HepG2 (cell line): ENCODE data around the gene EIF4E1B. TPM values are rescaled to one million over a fixed set of nuclear protein-coding genes. Genes with fewer than 3 reads are reported as not detected.

Source experiments
- ATAC-seq: fragments of 200-7000 bp; cut with Tn5 transposase; 3 replicates; pipeline ENCODE4 v1.9.1; 2020; ENCODE audit warnings: mild to moderate bottlenecking, moderate library complexity
- BruUV-seq: library from RNA; stranded (reverse); fragments of 400-500 nt; replicated peaks from 2 replicates; lab custom pipeline; 2021; lab: Mats Ljungman, UMichigan
- CTCF ChIA-PET: fragments of 300-600 bp; formaldehyde crosslinking; extraction: SDS; loops from one replicate; lab custom pipeline; 2021; ENCODE audit warnings: low total read pairs, inconsistent platforms, low intra/inter-chr PET ratio; lab: Yijun Ruan, JAX
- POLR2A ChIA-PET: fragments of 350-600 bp; sonication (Branson Sonifier 250); formaldehyde crosslinking; loops from one replicate; lab custom pipeline; 2020; ENCODE audit warnings: antibody characterized with exemption, inconsistent platforms; lab: Yijun Ruan, JAX
- DNase-seq: peaks from one replicate; pipeline ENCODE4 v3.0.0-alpha.2; 2015; ENCODE audit warnings: low spot score
- FAIRE-seq: peaks from 3 replicates; lab custom pipeline; 2011; peaks lifted over from hg19 to GRCh38; lab: Jason Lieb, UNC
- H2AFZ ChIP-seq: one replicate; pipeline ENCODE4 v1.6.1; 2011; ENCODE audit warnings: low read length, inconsistent platforms
- H3K27ac ChIP-seq: fragments of 300-600 bp; 3 replicates; pipeline ENCODE4 v1.8.0; 2011; ENCODE audit warnings: mixed run types, mild to moderate bottlenecking, mixed read lengths, low read length, inconsistent platforms; ENCODE audit not compliant: insufficient read depth; ENCODE audit errors: extremely low read length
- H3K27me3 ChIP-seq, 2 experiments: fragments of 200-600 bp in 1 of 2; 2 replicates in 1 of 2; 3 replicates in 1 of 2; pipeline versions ENCODE4 v1.6.0 to v1.8.0; 2011; ENCODE audit warnings: low read length in 2 of 2, mild to moderate bottlenecking in 2 of 2, moderate library complexity in 2 of 2, inconsistent platforms in 1 of 2; ENCODE audit not compliant: insufficient read depth in 2 of 2, control insufficient read depth in 1 of 2
- H3K36me3 ChIP-seq, 2 experiments: fragments of 200-600 bp in 1 of 2; replicated peaks in 1 of 2; 2 replicates in 1 of 2; 3 replicates in 1 of 2; pipeline versions ENCODE4 v1.5.1 to v1.8.0; 2011; ENCODE audit warnings: low read length in 2 of 2, inconsistent platforms in 1 of 2; ENCODE audit not compliant: insufficient read depth in 2 of 2, control insufficient read depth in 1 of 2
- H3K4me1 ChIP-seq: 2 replicates; pipeline ENCODE4 v1.5.1; 2012; ENCODE audit warnings: low read length, inconsistent platforms; ENCODE audit not compliant: insufficient read depth
- H3K4me2 ChIP-seq: 2 replicates; pipeline ENCODE4 v1.6.0; 2011; ENCODE audit warnings: low read depth, low read length, inconsistent platforms
- H3K4me3 ChIP-seq, 3 experiments: fragments of 200-600 bp in 1 of 3; sonication (generic), shearing (Covaris generic) in 1 of 3; replicated peaks in 1 of 3; 2 replicates each; pipeline ENCODE4 v1.5.1; 2011 to 2016; ENCODE audit warnings: low read length in 3 of 3, inconsistent platforms in 2 of 3, low read depth in 2 of 3, mild to moderate bottlenecking in 2 of 3, control low read depth in 1 of 3, mixed read lengths in 1 of 3; ENCODE audit not compliant: insufficient read depth in 1 of 3
- H3K79me2 ChIP-seq: one replicate; pipeline ENCODE4 v1.6.1; 2011; ENCODE audit warnings: low read length, inconsistent platforms; ENCODE audit not compliant: insufficient read depth
- H3K9ac ChIP-seq: 2 replicates; pipeline ENCODE4 v1.6.0; 2011; ENCODE audit warnings: mild to moderate bottlenecking, low read depth, low read length, inconsistent platforms; ENCODE audit not compliant: insufficient read depth
- H3K9me3 ChIP-seq: 2 replicates; pipeline ENCODE4 v1.5.1; 2012; ENCODE audit warnings: mild to moderate bottlenecking, low read length
- H4K20me1 ChIP-seq: 2 replicates; pipeline ENCODE4 v1.6.0; 2011; ENCODE audit warnings: inconsistent platforms, mild to moderate bottlenecking, low read length, moderate library complexity; ENCODE audit not compliant: insufficient read depth
- CTCF ChIP-seq: sonication (generic); formaldehyde crosslinking; IDR thresholded peaks from 2 replicates; pipeline ENCODE4 v1.5.0; 2020; ENCODE audit warnings: mild to moderate bottlenecking, missing genetic modification reagents, moderate library complexity
- HDAC6 ChIP-seq: fragments of 200-600 bp; sonication (generic); IDR thresholded peaks from 2 replicates; pipeline ENCODE4 v1.7.0; 2017; ENCODE audit warnings: mild to moderate bottlenecking, antibody characterized with exemption, low read length, low read depth
- HIC2 ChIP-seq: sonication (generic); formaldehyde crosslinking; IDR thresholded peaks from 2 replicates; pipeline ENCODE4 v1.9.0; 2022; ENCODE audit warnings: low read depth, missing genetic modification reagents
- LCORL ChIP-seq, 2 experiments: fragments of 450-650 bp in 1 of 2; sonication (generic) in 1 of 2; formaldehyde crosslinking in 1 of 2; IDR thresholded peaks; 2 replicates each; pipeline versions ENCODE4 v1.5.0 to v1.6.1; 2017 to 2020; ENCODE audit warnings: antibody characterized with exemption in 1 of 2, missing genetic modification reagents in 1 of 2
- RAD21 ChIP-seq: fragments of 450-650 bp; formaldehyde crosslinking; IDR thresholded peaks from 2 replicates; pipeline ENCODE4 v1.5.0; 2020; ENCODE audit warnings: mild to moderate bottlenecking
- SP4 ChIP-seq: sonication (generic); formaldehyde crosslinking; IDR thresholded peaks from 2 replicates; pipeline ENCODE4 v1.8.1; 2023; ENCODE audit warnings: mild to moderate bottlenecking, missing genetic modification reagents
- STAG1 ChIP-seq: sonication (generic); formaldehyde crosslinking; IDR thresholded peaks from 2 replicates; pipeline ENCODE4 v1.4.0; 2020; ENCODE audit warnings: missing genetic modification reagents
- ZNF772 ChIP-seq: sonication (generic); formaldehyde crosslinking; IDR thresholded peaks from 2 replicates; pipeline ENCODE4 v1.5.0; 2020; ENCODE audit warnings: mild to moderate bottlenecking, missing genetic modification reagents
- ZSCAN20 ChIP-seq: sonication (generic); formaldehyde crosslinking; IDR thresholded peaks from 2 replicates; pipeline ENCODE4 v1.4.0; 2020; ENCODE audit warnings: missing genetic modification reagents, mild to moderate bottlenecking, borderline replicate concordance
- ZSCAN30 ChIP-seq: sonication (generic); formaldehyde crosslinking; IDR thresholded peaks from 2 replicates; pipeline ENCODE4 v1.5.0; 2020; ENCODE audit warnings: mild to moderate bottlenecking, missing genetic modification reagents
- WGBS: methylation state at CpG from one replicate; pipeline ENCODE4 v1.1.6; 2017; ENCODE audit warnings: low lambda C conversion rate; 5-methylcytosine and 5-hydroxymethylcytosine counted together
- in situ Hi-C: cut with HindIII; loops from 2 replicates; pipeline ENCODE4 v1.10.0; 2017; ENCODE audit warnings: low pct_unique_long_range_greater_than_20kb; ENCODE audit not compliant: extremely low pct_ligation_motif_present
- intact Hi-C: fragments of 100-400 bp; cut with micrococcal nuclease; formaldehyde crosslinking; loops from one replicate; pipeline ENCODE4 v1.10.0; 2022; ENCODE audit not compliant: unreplicated experiment
- polyA plus RNA-seq, 8 experiments: library from polyadenylated mRNA; depleted of rRNA in 3 of 8; stranded (reverse) in 7 of 8; unstranded in 1 of 8; fragments of >200 nt; fragmentation: Illumina TruSeq in 4 of 8; extraction: Trizol in 4 of 8; gene quantifications; 2 replicates each; pipeline versions ENCODE4 v1.2.1 to v1.2.3, GENCODE V29; 2011 to 2016; ENCODE audit warnings: low read depth in 4 of 8, missing spikeins in 1 of 8, mixed read lengths in 1 of 8; ENCODE audit not compliant: insufficient read depth in 1 of 8
- total RNA-seq, 5 experiments: library from RNA; depleted of rRNA; stranded (reverse); fragments of >200 nt; fragmentation: Illumina TruSeq; extraction: Trizol; gene quantifications; 2 replicates each; pipeline ENCODE4 v1.2.3, GENCODE V29; 2016; ENCODE audit warnings: low read depth in 1 of 5
- TF ChIP-seq, protein P1 (sequence below): sonication (generic); formaldehyde crosslinking; IDR thresholded peaks from 2 replicates; pipeline ENCODE4 v1.4.0; 2020; ENCODE audit warnings: low read depth, missing genetic modification reagents
- TF ChIP-seq, protein P2 (sequence below): sonication (generic); formaldehyde crosslinking; IDR thresholded peaks from 2 replicates; pipeline ENCODE4 v1.5.1; 2020; ENCODE audit warnings: mild to moderate bottlenecking, missing genetic modification reagents, moderate library complexity

Gene EIF4E1B
- total and polyA plus RNA-seq, 2 of the 13 experiments (the other 11 are each of a cell fraction or from before 2014, with no cell fraction given), result not detected

- peak overlapping the region; percentile 3; the same call in 1 of the 2 replicates for H3K4me2 ChIP-seq
- CTCF ChIA-PET, result no interaction called here
- BruUV-seq, result no TSS peak
- no peaks in the 10 kb centered on the region for H3K36me3 ChIP-seq
- H4K20me1 ChIP-seq, result no peaks in the 10 kb centered on the region
- peak; percentile 88 for ATAC-seq
- in situ Hi-C loops (no loop called here), intact Hi-C loops (no loop called here)
- H3K9me3 ChIP-seq, result no peaks in the 10 kb centered on the region
- POLR2A ChIA-PET, result no interaction called here
- peaks cover 9 to 62% of the 10 kb centered on the region in 2 experiments for H3K27me3 ChIP-seq
- DNase-seq, result peak; percentile 56
- H3K27ac ChIP-seq, result no peak overlapping the region
- H3K79me2 ChIP-seq, result no peaks in the 10 kb centered on the region
- 24% methylated on average over 17 of the region's 31 CpGs for WGBS
- H3K4me3 ChIP-seq, result no peak overlapping the region; a peak in 1 of 6 replicates
- H3K4me1 ChIP-seq, result no peaks in the 10 kb centered on the region
- no peak overlapping the region for H3K9ac ChIP-seq
- no peak for FAIRE-seq
- no peak overlapping the region for H2AFZ ChIP-seq
- TF ChIP-seq STAG1 (CRISPR knock-in tag) (peak; percentile 61), RAD21 (CRISPR knock-in tag) (0 out of 2 replicates have a peak, but pooled peaks have one; percentile 53), ZSCAN20 (CRISPR knock-in tag) (no peak), LCORL (IDR thresholded peaks at IDR 0.05) (no peak), LCORL (CRISPR knock-in tag; IDR thresholded peaks at IDR 0.05) (no peak), CTCF (CRISPR knock-in tag) (peak; percentile 67), HDAC6 (no peak), HIC2 (CRISPR knock-in tag) (no peak), ZNF772 (no peak), ZSCAN30 (no peak), SP4 (CRISPR knock-in tag) (peak; percentile 38; the same call in 1 of the 2 replicates)
- TF ChIP-seq, protein P1, sequence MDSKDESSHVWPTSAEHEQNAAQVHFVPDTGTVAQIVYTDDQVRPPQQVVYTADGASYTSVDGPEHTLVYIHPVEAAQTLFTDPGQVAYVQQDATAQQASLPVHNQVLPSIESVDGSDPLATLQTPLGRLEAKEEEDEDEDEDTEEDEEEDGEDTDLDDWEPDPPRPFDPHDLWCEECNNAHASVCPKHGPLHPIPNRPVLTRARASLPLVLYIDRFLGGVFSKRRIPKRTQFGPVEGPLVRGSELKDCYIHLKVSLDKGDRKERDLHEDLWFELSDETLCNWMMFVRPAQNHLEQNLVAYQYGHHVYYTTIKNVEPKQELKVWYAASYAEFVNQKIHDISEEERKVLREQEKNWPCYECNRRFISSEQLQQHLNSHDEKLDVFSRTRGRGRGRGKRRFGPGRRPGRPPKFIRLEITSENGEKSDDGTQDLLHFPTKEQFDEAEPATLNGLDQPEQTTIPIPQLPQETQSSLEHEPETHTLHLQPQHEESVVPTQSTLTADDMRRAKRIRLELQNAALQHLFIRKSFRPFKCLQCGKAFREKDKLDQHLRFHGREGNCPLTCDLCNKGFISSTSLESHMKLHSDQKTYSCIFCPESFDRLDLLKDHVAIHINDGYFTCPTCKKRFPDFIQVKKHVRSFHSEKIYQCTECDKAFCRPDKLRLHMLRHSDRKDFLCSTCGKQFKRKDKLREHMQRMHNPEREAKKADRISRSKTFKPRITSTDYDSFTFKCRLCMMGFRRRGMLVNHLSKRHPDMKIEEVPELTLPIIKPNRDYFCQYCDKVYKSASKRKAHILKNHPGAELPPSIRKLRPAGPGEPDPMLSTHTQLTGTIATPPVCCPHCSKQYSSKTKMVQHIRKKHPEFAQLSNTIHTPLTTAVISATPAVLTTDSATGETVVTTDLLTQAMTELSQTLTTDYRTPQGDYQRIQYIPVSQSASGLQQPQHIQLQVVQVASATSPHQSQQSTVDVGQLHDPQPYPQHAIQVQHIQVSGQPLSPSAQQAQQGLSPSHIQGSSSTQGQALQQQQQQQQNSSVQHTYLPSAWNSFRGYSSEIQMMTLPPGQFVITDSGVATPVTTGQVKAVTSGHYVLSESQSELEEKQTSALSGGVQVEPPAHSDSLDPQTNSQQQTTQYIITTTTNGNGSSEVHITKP, result no peak
- TF ChIP-seq, protein P2, sequence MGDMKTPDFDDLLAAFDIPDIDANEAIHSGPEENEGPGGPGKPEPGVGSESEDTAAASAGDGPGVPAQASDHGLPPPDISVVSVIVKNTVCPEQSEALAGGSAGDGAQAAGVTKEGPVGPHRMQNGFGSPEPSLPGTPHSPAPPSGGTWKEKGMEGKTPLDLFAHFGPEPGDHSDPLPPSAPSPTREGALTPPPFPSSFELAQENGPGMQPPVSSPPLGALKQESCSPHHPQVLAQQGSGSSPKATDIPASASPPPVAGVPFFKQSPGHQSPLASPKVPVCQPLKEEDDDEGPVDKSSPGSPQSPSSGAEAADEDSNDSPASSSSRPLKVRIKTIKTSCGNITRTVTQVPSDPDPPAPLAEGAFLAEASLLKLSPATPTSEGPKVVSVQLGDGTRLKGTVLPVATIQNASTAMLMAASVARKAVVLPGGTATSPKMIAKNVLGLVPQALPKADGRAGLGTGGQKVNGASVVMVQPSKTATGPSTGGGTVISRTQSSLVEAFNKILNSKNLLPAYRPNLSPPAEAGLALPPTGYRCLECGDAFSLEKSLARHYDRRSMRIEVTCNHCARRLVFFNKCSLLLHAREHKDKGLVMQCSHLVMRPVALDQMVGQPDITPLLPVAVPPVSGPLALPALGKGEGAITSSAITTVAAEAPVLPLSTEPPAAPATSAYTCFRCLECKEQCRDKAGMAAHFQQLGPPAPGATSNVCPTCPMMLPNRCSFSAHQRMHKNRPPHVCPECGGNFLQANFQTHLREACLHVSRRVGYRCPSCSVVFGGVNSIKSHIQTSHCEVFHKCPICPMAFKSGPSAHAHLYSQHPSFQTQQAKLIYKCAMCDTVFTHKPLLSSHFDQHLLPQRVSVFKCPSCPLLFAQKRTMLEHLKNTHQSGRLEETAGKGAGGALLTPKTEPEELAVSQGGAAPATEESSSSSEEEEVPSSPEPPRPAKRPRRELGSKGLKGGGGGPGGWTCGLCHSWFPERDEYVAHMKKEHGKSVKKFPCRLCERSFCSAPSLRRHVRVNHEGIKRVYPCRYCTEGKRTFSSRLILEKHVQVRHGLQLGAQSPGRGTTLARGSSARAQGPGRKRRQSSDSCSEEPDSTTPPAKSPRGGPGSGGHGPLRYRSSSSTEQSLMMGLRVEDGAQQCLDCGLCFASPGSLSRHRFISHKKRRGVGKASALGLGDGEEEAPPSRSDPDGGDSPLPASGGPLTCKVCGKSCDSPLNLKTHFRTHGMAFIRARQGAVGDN (CRISPR knock-in tag), result 0 out of 2 replicates have a peak, but pooled peaks have one; percentile 24
These were observed 11.3 kb upstream of the EIF4E1B start for GRCh38 chr5:176619203-176619568.
